ENCODE data around the gene HELB.

The HELB gene

GRCh38 chr12:66365718-66366490 lies 63.6 kb downstream of the HELB start:
- no peak for DNase-seq (ENCODE audit: low spot score)

- DNase-seq (ENCODE audit: low spot score), result no peak
These were observed 64.8 kb downstream of the HELB start for GRCh38 chr12:66367015-66367667.

GRCh38 chr12:66371982-66372381 lies 69.7 kb downstream of the HELB start:
- no peak for DNase-seq (ENCODE audit: low spot score)

GRCh38 chr12:66375560-66375959 lies 73.3 kb downstream of the HELB start:
- DNase-seq (ENCODE audit: low spot score), result no peak

GRCh38 chr12:66379616-66380015 lies 77.3 kb downstream of the HELB start:
- no peak for DNase-seq (ENCODE audit: low spot score)

- no peak for DNase-seq (ENCODE audit: low spot score)
These were observed 78.7 kb downstream of the HELB start for GRCh38 chr12:66380769-66381535.

GRCh38 chr12:66387117-66387516 lies 84.8 kb downstream of the HELB start:
- no peak for DNase-seq (ENCODE audit: low spot score)

Data from hematopoietic multipotent progenitor cell treated with erythropoietin and hydrocortisone succinate and interleukin-3 and kit ligand, for 17 days (in vitro differentiated cells).